Measurements from ENCODE around the gene ELAVL4.

Gene ELAVL4

DNA sequence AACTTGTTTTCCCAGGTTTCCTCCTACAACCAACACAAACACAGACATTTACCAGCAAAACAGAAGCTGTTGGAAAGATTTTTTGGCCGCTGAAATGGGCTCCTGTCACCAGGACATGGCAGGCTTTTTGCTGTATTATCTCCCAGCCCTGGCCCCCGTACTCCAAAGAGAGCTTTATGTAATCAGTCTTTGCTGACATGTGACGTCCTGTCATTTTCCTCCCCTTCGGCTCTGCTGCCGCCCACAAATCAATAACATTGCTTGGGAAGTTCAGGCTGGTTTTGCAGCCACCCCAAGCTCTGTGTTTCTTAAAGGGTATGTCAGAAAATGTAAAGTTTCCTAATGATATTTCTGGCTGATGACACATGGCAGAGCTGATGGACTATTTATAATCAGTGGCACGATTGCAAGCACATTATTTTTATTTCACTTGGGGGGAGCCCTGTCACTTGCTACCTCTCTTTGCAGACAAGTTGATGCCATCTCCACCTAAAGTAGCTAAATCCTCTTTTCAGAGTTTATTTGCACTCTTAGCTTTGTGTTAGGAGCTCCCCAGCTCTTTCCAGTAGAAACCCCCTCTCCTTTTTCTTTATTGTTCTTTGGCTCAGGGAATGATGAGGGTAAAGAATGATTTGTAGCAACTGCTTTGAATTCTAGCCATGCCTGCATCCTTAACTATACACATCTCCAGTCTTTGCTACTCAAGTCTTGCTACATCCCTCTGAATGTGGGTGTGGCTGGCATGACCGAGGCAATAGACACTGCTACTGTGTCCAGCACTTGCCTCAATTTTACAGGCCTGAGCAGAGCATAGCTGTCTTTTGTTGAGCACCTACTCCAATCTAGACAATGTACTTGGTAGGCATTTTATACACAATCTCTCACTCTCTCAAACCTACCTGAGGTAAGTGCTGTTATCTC, 67.3 kb downstream of the ELAVL4 start:
- no peak for FAIRE-seq

DNA sequence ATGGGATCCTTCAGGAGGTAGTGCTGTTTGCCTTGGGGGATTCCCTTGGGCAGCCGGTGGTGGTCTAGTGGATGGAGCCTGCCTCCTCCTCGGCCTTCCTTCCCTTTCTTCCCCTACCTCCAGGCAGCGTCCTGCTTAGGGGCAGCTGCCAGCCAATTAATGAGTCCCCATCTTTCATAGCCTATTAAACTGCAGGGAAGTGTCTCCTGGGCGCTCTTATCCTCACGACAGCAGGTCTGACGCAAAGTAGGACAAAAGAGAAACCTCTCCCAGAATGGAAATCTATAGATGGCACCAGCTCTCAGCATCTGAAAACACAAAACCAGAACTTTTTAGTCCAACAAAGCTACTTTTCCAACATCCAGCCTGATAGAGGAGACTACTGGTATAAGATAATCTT, 69.3 kb downstream of the ELAVL4 start:
- DNase-seq (ENCODE audit: insufficient read length, low spot score) (no peak), FAIRE-seq (no peak)

More for the DNA sequence above, 67.3 kb downstream of the ELAVL4 start:
- DNase-seq (ENCODE audit: insufficient read length, low spot score) = no peak

DNA sequence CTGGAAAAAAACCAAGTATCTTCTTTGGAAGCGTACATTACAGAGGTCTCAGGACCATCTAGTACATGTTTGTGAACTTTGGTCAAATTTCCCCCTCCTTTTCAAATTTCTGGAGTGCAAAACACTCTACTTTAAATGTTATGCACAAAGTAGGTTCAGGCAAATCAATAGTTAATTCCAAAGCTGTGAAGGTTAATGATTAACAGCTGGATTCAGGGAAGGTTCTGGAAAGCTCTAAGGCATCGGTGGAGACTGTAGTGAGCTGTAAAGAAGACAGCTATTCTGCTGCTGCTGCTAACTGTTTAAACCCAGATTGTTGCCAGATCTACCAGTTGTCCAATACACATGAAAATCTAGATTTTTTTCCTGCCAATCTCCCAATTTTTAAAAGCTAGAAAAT, 70.9 kb downstream of the ELAVL4 start:
- no peak for DNase-seq (ENCODE audit: insufficient read length, low spot score)
- no peak for FAIRE-seq

DNA sequence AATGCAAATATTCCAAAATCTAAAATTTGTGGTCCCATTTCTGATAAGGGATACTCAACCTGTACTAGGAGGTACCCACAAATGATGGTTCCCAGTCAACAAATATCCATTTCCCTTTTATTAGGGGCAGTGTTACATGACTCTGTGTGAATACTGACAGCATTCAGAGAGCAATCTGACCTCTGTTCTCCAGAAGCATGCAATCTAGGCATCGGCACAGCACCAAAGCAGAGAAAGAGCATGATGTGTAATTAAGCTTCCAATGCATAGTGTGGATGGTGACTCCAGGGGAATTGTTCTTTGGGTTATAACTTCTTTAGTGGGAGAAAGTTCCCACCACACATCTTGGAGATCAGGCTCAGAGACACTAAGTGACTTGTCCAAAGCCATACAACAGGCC, 71.6 kb downstream of the ELAVL4 start:
- DNase-seq (ENCODE audit: insufficient read length, low spot score) (no peak), FAIRE-seq (no peak)

DNA sequence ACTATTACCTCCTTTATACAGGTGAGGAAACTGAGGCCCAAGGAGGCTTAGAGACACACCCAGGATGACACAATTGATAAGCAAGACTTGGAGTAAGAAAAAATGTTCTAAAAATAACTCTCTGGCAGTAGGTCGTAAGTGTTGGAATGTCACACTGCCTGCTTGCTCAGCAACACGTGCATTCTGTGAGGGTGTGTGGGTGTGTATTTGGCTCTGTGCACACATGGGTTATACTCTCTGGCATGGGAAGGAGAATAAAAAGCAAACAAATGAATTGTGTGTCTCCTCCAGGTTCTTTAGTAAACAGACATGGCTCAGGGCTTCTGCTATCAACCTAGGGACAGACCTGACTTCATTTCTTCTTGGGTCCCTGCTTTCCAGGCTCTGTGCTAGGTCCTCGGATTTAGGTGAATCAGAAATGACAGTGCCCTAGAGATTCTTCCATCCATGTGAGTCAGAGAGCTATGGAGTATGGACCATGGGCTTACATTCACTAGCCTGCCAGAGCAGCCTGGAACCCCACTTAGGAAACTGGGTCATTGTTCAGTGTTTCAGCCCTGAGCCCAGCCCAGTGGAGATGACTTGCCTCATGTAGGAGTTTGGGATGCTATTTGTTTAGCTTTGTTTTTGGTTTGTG, 72.4 kb downstream of the ELAVL4 start:
- FAIRE-seq (no peak), DNase-seq (ENCODE audit: insufficient read length, low spot score) (no peak)

DNA sequence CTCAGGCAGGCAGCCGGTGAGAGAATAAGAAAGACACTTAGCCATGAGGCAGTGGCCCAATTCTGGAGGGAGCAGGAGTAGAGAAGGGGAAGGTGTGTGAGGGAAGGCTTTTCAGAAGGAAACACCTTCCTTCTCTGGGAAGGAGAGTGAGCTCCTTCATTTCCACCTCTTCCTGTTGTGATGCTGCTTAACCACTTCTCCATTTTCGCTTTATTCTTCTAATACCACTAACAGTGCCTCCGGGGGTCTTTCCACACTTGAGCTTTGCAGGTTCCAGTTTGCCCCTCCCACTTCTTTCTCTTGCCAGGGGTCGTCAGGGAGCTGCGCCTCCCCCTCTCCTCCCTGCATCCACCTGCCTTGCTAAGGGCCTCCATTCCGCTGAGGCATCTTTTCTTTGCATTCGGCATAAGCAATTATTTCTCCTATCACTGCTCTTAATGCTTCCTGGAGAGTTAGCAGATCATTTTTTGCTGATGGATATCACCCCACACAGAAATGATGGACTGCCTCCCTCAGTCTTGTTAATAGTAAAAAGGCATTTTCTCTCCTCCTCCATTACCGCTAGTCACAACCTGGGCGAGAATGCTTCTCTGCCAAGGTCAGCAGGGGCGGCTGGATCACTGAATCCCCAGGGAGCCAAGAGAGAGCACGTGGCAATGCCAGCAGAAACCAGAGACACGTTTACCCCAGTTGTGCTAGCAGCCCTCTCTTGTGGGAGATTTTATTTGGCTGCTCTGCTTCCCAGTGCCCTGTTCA, 74.8 kb downstream of the ELAVL4 start:
- DNase-seq (ENCODE audit: insufficient read length, low spot score) = no peak
- no peak for FAIRE-seq

DNA sequence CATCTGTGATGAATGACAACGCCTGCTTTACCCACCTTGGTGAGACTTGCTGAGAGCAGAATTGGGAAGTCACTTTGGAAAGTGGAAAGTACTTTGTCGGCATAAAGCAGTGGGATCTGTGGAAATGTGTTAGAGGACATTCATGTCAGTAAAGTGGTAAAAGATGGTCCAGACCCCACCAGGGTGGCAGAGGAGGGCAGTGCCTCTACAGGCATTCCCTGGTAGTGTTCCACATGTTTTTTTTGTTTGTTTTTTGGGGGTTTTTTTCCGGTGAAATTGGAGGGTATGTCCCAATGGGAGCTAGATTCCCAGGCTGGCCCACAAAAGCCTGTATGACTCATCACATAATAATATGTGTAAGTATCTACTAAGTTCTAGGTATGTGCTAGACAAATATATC, 80.6 kb downstream of the ELAVL4 start:
- FAIRE-seq (no peak), DNase-seq (ENCODE audit: insufficient read length, low spot score) (no peak)

DNA sequence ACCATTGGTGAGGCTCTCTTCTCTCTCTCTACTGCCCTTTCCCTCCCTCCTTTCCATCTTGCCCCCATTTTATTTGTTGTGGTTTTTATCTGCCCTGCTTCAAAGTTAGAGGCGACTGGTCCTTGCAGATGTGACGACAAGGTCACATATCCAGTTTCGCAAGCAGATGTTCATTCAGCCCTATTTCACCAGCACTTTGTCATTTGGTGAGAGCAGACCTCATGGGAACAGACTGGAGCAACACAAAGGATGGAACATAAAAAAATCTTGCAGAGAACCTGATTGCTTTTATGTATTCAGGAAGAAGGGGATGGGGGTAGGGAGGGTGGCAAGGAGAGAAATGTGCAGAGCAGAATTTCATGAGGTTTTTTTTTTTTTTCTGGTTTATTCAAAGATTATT, 84.3 kb downstream of the ELAVL4 start:
- FAIRE-seq = no peak
- DNase-seq (ENCODE audit: insufficient read length, low spot score) = no peak

DNA sequence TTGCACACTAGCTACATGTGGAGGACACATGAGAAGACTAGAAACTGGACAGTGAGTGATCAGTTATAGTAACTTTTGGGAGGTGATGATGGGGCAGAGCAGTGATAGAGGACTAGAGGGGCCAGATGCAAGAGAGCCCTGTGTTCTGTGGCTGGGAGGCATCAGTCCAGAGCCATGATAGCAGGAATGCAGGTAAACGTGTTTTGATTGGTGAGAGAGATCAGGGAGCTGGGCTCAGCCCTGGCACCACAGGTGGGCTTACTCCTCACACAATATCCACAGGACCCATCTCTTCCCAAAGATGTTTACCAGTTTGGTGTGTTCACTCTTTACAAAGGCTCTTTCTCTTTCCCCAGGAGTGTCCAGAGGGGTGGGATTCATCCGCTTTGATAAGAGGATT, 86.5 kb downstream of the ELAVL4 start:
- FAIRE-seq (no peak), DNase-seq (ENCODE audit: insufficient read length, low spot score) (no peak)

DNA sequence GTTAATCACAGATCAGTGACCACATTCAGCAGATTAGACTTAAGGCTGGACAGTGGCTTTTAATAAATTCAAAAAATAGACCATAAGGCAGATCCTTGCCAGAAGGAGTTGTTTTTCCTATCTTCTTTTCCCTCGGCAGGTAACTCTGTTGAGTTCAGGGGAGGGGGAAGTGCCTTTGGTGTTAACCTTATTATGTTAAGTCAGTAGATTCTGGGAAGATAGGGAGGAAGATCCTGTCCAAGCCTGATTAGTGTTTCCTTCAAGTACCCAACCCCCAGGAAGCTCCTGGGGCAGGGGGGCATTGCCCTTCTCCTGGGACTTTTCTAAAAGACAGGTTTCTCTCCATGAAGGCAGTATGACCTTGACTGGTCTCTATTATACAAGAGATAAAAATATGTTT, 87.4 kb downstream of the ELAVL4 start:
- no peak for DNase-seq (ENCODE audit: insufficient read length, low spot score)
- FAIRE-seq = no peak

DNA sequence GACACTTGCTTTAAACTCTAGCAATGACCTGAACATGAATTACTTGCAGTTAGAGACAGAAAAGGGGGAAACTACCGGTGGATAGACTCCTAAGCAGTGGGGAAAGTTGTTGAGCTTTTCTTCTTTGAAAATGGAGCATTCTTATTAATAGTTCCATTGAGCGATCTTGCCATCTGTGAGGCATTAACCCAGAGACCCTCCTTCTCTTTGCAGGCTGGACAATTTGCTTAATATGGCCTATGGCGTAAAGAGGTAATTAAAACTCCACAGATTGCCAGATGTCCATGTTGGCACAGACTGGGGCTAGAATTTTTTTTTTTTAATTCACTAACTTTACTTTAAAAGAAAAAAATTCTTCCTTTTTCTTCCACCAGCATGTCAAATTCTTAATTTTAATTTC, 88.5 kb downstream of the ELAVL4 start:
- no peak for DNase-seq (ENCODE audit: insufficient read length, low spot score)
- no peak for FAIRE-seq

DNA sequence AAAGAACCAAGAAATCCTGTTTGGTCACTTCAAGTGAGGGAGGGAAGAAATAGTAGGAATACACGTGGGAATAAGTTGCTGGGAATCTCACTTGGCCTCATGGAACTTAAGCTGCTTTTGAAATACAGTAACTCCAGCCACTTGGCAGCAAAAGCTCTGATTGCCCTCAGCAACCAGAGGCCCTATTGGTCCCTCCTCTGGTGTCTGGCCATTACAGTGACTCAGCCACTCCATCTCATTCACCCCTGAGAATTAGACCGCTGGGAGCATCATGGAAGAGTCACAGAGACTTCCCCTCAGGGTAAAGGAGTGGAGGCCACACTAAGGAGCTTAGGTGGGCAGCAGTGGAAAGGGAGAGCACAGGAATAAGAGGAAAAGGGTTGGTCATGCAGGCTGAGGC, 99.6 kb downstream of the ELAVL4 start:
- no peak for DNase-seq (ENCODE audit: insufficient read length, low spot score)
- FAIRE-seq = no peak

DNA sequence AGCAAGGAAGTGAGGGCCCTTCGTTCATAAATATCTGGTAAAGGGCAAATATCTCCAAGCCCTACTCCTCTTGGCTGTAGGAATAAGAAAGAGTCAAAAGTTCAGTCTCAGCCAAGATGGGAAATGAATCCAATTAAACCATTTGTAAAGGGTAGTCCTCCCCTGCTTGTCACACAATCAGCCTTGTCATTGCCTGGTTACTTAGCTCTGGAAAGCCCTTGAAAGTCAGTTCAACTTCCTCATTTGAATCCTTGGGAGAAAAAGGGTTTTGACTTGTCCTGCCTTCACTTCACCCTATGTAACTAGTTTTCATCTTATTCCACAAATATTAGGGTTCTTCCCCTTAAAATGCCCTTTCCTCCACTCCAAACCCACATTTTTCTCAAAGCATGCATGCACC, 100.0 kb downstream of the ELAVL4 start:
- FAIRE-seq (no peak), DNase-seq (ENCODE audit: insufficient read length, low spot score) (no peak)

DNA sequence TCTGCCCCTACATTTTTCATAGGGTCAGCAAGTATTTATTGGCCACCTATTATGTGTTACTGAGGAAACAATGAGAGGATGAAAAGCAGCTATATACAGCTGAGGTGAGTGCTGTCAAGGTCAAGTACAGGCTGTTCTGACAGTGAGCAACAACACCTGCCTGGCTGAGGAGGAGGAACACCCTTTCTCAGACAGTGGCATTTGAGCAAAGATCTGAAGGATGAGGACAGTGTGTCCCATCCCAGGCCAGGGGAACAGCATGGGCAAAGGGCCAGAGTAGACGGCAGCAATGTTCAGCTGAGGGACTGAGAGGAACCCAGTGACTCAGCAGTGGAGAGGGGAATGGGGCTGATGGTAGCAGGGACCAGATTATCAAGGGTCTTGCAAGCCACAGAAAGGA, 101.0 kb downstream of the ELAVL4 start:
- FAIRE-seq = no peak
- no peak for DNase-seq (ENCODE audit: insufficient read length, low spot score)

DNA sequence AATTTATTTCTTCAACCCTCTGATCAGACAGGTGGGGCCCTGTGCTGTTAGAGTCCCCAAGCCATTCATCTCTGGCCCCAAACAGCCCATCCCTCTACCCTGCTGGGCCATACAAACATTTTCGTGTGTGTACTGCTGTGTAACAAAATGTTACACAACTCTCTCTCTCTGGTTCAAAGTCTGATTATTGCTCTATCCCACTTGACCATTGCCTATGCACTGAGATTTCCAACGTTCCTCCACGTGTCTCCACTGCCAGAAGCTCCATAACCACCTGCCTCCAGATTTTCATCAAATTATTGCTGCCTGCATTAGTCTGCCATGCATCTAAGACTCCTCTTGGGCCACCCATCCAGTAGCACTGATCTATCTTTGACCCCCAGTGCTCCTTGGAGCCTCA, 104.8 kb downstream of the ELAVL4 start:
- FAIRE-seq (no peak), DNase-seq (ENCODE audit: insufficient read length, low spot score) (no peak)

DNA sequence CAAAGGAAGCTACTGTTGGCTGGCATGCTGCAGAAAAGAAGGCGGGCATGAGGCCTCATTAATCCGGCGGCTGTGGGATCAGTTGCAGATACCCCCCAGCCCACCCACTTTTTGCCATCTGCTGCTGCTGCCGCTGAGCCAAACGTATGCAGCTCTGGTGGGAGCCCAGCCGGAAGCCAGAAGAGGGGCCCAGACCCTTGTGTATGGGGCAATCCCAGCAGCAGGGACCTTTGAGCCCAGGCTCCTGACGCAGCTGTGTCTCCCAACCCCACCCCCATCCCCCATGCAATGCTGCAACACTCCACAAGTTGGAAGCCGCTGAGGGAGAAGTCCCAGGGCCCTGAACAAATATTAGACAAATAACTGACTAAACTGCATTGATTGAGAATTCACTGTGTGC, 106.0 kb downstream of the ELAVL4 start:
- FAIRE-seq (no peak), DNase-seq (ENCODE audit: insufficient read length, low spot score) (no peak)

DNA sequence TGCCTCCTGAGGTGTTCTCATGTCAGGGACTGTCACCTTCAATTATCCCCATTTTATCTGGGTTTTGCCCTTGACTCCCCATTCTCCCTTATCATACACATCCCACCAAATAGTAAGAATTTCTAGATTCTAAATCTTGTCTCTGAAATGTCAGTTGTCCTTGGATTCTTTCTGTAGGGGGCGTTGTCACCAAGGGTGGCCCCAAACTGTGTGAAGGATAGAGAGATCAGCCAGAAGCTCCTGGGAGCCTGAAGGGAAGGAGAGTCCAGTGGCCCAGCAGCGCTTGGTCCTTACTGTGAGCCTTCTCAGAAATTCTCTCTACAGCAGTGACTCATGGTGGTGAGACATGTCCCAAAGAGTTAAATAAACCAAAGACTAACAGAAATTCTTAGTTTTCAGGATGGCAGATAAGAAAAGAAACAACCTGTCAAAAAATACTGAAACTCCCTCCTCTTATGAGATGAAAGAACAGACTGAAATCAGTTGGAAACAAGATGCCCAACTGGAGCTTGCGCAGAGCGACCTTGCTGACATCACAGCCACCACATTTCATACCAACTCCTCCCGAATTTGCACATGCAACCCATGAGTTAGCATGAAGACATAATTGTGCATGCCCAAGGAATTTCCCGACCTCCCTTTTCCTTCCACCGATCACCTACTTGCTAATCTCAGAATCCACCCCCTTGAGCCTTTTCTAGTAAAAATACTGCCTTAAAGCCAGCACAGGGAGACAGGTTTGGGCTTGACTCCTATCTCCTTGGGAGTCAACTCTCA, 109.8 kb downstream of the ELAVL4 start:
- no peak for DNase-seq (ENCODE audit: insufficient read length, low spot score)
- FAIRE-seq = no peak

DNA sequence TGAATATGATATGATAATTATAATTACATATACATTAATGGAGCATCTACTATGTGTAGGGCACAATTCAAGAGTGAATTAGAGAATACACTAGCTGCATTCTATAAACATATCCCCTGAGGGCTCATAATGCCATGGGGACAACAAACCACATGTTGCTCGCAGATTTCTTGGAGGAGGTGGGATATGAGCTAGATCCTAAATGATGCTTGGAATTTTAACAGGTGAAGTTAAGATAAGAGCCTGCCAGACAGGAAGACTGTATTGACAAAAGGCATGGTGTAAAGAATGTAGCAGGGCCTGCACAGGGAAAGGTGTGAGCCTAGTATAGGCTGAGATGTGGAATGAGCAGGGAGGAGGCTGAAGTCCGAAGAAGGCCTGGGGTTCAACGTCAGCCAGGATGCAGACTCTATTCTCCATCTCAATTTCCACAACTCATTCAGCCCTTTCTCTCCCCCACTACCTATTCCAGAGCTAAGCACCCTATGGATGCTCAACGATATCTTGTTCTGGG, 120.2 kb downstream of the ELAVL4 start:
- FAIRE-seq = no peak
- DNase-seq (ENCODE audit: insufficient read length, low spot score) = no peak

DNA sequence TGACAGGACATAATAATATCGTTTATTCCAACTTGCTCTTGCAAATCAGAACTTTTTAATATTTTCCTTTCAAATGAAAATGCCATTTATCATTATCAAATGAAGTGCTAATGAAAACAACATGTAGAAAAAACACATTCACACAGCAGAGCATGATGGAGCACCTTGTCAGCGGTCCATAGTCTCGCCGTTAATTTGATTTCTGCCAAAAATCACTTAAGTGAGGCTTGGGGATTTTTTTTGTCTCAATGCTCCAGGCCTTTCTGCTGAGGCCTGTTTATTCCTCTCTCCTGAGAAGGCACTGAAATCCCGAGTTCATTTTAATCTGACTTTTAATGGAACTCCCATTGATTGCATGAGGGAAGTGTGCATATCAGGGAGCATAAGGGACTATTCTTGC, 122.5 kb downstream of the ELAVL4 start:
- FAIRE-seq (no peak), DNase-seq (ENCODE audit: insufficient read length, low spot score) (no peak)

DNA sequence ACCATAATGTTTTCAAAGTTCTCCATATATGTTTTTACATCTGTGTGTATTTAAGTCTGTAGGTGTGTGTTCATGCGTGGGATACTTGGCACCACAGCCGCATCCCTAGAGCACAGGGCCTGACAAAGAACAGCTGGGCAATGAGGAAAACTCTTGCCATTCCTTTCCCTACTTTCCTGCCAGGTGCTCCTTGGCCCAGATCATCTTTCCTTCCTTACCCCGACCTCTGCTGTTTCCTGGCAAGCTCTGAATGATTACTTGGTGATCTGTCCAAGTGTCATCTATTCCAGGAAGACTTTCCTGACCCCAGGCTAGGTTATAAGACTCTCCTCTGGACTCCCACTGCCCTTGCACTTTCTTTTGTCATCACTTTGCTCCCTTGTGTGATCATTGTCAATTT, 123.6 kb downstream of the ELAVL4 start:
- FAIRE-seq = no peak
- no peak for DNase-seq (ENCODE audit: insufficient read length, low spot score)

DNA sequence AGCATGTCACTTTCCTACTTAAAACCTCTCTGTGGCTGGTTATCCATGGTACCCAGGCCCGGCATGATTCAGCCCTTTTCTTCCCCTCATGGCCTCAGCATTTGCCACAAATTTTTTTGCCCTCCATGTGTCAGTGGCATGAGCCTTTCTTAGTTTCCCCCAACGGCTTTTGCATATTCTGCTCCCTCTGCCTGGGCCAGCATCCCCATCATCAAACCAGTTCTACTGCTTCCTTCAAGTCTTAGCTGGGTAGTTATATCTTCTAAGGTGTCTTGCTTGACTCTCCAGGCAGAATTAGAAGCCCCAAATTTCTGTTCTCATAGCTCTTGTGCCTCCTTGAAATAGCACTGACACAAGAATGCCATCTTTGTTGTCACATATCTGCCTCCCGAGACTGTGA, 127.9 kb downstream of the ELAVL4 start:
- FAIRE-seq = no peak
- no peak for DNase-seq (ENCODE audit: insufficient read length, low spot score)

Data from HTR-8/SVneo (cell line).